Pons (tissue), 1 donor: ENCODE data around the gene TRPM3.

ENCODE experiments used
- DNase-seq: peaks from one replicate; pipeline ENCODE4 v3.0.0-alpha.2; 2016; ENCODE audit warnings: low spot score

The TRPM3 gene

DNA sequence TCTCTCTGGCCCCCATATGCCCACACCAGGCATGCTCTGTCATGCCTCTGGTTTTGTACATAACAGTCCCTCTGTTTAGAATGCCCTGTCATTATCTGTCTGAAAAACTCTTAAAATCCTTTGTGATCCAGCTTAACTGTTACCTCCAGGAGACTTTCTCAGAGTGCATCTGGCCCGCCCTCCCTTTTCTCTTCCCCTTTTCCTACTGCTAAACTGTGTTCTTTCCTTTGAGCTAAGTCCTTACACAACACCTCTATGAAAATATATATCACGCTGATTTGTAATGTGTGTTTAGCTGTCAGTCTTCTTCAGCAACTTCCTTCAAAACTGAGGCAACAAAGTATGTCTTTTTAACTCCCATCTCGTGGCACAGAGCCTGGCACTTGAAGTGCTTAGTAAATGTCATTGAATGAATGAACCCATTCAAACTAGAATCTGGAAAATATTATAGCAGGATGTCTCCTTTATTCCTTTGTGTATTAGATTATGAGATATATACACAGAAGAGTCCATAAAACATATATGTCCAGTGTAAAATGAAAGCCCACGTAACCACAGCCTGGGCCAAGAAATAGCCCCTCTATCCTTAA, 540.7 kb downstream of the TRPM3 start:
- DNase-seq = no peak

DNA sequence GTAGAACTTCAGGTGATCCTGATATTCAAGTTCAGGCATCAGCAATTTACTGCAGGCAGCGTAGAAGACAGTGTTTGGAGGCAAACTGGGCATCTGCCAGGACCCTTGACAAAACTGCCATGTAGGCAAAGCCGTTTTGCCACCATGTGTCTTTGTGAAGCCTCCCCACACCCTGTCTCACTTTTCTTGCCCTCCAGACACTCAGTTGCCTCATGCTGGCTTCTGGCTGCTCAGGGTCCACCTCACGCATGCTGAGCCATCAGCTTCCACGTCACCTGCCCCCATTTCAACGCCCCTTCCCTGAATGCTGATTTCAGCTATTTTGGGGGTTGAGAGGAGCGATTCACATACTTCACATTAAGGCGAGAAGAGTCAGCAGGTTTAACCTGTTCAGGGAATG, 541.7 kb downstream of the TRPM3 start:
- no peak for DNase-seq

DNA sequence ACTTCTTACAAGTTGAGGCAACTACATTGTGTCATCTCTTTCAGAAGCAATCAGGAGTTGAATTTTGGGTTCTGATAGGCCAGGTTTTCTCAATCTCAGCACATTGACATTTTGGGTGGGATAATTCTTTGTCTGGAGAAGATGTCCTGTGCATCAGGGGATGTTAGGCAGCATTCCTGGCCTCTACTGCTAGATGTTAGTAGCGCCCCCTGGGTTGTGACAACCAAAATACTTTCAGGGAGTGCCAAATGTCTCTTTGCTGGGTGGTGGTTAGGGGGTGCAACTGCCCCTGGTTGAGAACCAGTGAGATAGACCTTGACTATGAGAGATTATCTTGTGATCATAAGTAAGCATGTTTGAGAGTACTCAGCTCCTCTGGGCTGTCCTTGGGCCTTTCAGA, 542.7 kb downstream of the TRPM3 start:
- DNase-seq = no peak

- no peak for DNase-seq
Measured at GRCh38 chr9:70577671-70578070, 543.8 kb downstream of the TRPM3 start.

DNA sequence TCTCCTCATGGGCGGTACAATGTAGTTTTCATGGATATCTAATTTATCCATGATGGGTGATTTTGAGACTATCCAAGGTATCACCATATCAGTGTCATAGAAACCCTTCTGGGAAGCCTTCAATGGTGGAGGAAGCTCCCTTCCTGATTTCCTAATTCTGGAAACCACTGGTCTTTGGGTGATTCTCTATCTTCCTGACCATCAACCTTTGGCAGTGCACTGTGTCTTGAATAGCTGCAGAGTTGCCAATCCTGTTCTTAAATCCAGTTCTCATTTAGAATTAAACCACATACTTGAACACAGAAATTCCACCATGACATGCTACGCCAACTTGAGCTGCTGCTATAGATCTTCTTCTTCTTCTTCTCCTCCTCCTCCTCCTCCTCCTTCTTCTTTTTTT, 545.3 kb downstream of the TRPM3 start:
- DNase-seq = no peak

DNA sequence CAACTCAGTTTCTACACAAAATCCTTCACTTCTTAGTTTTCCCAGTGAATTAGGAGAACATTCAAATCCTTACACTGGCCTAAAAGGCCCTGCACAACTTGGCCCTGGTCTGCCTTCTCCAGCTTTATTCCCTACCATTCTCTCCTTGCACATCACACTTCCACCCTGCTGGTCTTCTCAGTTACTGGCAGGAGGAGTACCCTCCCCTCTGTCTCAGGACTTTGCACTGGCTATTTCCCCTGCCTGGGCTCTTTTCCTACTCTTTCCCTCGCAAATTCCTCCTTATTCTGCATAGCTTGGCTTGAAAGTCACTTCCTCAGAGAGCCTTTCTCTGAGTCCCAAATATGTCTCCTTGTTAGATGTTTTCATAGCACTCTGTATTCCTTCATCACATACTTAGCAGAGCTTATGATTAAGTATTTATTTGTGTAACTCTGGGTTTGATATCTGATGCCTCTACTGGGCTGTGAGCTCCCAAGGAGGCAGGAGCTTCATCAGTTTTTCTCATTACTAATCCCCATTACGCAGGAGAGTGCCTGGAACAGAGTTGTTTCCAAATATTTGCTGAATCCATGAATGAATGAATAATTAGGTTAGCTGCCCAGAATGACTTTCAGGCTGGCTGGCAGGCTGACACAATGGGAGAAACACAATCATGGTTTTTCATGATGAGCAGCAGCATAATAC, 547.1 kb downstream of the TRPM3 start:
- DNase-seq = no peak

DNA sequence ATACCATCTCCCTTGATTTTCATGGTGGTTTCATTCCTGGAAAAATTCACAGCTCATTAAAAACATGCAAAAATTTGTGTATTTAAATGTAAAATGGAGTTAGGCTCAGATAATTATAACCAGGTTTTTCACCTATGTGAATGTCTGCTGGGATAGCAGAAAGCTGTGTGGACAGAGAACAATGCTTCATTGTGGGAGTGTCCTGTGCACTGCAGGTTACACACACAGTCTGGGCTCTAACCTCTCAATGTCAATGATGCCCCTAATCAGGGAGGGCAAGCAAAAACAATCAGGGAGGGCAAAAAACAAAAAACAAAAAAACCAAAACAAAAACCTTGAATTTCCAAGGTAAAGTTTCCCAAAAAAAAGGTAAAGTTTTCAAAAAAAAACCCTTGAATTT, 548.1 kb downstream of the TRPM3 start:
- DNase-seq = no peak

DNA sequence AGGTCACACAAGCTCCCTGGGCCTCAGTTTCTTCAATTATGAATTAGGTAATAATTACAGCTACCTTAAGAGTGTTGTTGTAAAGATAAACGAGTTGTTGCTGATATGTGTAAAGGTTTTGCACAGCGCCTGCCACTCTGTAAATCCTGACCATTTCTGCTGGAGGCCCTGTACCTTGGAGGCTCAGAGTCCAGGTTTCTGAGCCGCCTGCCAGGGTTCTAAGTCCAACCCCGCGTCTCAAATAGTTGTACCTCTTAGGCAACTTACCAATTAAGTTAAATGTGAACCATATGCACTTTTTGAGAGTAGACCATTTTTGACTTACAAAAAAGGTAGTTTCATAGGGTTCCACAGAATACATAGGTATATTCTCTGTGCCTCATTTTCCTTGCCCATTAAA, 550.2 kb downstream of the TRPM3 start:
- no peak for DNase-seq

DNA sequence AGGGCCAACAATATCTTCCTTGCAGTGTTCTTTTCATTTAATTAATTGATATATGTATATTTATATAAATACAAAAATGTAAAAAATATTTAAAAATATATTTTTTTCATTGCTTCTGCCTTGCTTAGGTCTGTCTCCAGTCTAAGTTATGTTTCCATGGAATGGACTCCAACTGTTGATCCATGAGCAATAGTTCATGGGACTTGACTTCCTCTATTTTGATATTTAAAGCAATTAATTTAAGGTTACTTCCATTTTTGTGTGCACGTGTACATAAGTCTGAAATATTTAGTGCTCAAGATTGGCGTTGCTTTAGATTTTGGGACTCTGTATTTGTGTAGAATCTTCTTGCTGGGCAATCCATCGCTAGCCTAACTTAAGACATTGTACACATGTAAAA, 551.6 kb downstream of the TRPM3 start:
- no peak for DNase-seq

DNA sequence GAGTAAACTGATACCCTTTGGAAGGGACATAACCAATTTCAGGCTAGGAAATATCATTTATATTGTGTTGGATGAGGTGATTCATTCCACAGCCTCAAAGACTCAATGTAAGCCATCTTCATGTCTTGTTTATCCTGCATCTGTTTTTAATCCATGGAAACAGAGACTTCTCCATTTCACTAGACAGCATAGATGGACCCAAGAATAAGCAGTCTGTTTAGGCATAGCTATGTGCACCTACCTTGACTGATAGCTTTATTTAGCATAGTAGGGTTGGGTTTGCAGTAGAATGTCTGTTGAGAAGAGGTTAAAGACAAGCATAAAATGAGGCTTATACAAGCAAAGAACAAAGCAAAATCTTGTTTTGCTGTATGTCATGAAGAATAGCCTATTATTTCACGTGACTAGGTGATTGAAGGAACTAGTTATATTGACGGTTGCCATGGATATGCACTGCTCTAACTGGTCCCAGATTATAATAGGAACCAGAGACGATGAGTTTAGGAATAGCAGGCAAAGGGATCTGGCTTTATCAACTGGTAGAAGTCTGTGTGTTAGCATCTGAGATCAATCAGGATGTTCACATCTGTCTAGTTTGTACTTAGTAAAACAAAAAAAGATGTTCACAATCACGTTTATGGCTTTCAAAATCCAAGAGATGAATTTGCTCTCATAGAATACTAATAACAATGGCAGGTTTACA, 552.2 kb downstream of the TRPM3 start:
- no peak for DNase-seq

DNA sequence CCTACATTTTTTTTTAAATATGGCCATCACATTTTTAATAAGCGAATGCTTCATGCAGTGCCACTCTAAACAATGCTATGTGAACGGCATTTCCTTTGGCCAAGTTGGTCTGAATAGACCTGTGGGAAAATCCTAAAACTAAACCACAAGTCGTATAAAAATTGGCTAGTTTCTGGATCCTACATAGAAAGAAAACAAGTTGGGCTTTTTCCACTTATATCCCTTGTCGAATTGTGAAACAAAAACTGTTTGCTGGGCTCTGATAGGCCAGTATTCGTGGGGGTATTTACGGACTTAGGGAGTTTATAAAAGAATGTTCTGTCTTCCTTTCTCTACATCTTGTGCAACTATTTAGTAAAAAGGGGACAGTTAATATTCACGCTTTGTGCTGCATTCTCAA, 553.9 kb downstream of the TRPM3 start:
- no peak for DNase-seq

DNA sequence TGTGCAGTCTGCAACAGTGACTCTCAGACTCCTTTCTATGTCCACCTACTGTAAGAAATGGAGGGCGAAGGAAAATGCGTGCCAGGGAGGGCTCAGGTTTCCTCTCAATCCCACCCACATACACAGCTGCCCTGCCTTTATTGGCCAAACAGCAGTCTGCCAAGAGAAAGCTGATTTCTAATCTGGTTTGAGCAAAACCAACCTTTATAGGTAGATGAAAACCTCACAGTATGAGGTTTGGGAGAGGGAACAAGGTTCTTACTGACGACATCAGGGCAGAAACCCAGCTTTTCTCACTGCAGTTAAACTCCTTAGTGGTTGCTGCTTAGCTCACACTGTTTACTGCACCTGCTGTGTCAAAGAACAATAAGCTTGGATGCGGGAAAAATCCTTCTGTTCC, 554.7 kb downstream of the TRPM3 start:
- no peak for DNase-seq

- no peak for DNase-seq
Measured at GRCh38 chr9:70566066-70566465, 555.4 kb downstream of the TRPM3 start.

GRCh38 chr9:70564468-70565335, 556.7 kb downstream of the TRPM3 start:
- DNase-seq = no peak

DNA sequence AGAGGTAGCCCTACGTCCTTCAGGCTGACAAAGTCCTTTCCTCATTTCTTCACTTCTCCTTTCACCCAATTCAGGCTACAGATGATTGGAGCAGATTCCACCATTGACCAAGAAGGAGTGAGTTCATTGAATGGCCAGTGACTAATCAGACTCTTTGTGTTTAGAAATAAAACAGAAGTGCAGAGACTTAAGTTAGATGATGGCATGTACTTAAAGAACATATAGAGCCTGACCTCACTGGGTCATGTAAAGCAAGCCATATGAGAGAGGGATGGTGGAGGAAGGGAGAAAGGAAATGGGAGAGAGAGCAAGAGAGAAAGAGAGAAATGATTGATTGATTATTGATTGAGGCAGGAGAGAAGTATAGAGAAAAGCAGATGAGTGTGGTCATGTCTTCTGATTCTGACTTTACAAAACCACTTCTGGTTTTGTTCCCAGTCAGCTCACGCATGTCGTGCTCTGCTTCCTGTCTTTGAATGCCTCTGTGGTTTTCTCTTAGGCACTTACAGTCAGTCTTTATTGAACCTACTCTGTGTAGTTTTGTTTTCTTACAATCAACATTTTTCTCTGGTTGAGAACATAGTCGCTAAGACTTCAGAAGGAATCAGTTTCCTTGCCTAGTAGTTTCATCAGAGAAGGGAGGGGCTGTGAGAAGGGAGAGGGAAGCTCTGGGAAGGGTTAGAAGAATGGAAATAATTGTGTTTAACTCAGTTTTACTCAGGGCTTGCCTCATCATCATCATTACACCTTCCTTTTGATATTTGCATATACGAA, 557.8 kb downstream of the TRPM3 start:
- peak; percentile 79 for DNase-seq

DNA sequence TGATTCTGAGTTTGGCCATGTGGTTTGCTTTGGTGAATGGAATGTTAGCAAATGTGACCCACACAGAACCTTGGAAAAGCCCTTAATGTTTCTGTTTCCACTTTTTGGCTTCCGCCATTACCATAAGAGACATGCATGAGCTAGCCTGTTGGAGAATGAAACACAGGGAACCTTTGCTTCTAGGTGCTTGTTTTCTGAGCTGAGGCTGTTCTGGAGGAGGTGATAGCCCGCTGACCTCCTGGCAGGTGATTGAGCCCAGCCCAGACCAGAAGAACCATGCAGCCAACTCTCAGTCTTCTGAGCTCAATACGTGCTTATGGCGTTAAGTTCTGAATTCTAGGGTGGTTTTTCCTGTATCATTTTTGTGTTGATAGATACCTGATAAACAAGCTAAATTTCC, 558.4 kb downstream of the TRPM3 start:
- DNase-seq = no peak

DNA sequence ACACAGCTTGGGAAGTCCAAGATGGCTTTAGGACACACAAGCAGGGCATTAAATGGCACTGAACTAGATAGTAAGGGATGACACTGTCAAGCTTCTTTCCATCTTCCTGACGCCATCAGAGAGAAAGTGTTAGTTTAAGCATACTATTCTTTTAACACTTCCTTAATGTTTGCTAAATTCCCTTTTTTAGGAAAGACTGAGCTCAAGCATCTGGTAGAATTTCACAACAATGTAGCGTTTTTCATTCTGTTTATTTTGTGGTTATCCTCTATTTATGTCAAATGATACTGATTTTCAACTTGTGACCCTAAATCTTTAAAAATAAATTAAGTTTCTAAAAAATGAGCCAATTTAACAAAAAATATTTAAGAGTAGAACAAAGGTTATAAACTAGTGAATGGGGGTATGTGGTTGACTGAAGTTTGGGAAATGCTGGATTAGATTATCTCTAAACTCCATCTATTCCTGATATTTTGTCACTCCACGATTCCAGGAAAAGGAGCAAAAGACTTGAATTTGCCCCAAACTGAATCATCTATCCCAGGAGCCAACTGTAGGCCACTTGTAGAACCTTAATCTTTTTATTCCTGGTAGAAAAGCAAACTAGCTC, 559.5 kb downstream of the TRPM3 start:
- no peak for DNase-seq

DNA sequence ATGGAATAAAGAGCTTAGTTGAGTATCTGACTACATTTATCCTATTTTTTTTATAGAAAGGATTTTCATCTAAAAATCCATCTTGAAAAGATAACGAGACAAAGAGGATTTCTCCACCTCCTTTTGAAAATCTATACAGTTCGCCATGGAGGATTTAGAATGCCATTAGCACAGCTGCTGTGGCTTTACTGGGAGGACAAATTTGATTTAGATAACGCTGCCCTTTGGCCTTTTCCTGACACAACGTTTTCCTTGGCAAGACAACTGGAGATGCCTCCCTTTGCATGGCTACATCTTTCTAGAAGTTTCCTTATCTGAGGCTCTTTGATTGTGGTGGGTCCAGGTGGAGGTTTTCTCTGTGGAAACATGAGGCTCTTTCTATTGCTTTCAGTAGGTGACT, 560.3 kb downstream of the TRPM3 start:
- no peak for DNase-seq

GRCh38 chr9:70559102-70559501, 562.3 kb downstream of the TRPM3 start:
- no peak for DNase-seq

GRCh38 chr9:70557661-70558369, 563.6 kb downstream of the TRPM3 start:
- DNase-seq = no peak

GRCh38 chr9:70556771-70557170, 564.6 kb downstream of the TRPM3 start:
- no peak for DNase-seq
